Stimulated activated naive CD8-positive, alpha-beta T cell treated with anti-CD3 and anti-CD28 coated beads, Interleukin-15, Interleukin-2, amounts not matched to agents 100 U/mL and 50 U/mL, for 24 hours (primary cell): ENCODE data around the gene TNFAIP2.
A peak's percentile ranks its signal among the peaks of the same experiment; 100 is the strongest.

ENCODE experiments used
- ATAC-seq: fragments of 150-1000 bp; cut with Tn5 transposase; one replicate; pipeline ENCODE4 v1.10.0; 2021
- DNase-seq: peaks from one replicate; pipeline ENCODE4 v3.0.0; 2021

Gene TNFAIP2, protein sequence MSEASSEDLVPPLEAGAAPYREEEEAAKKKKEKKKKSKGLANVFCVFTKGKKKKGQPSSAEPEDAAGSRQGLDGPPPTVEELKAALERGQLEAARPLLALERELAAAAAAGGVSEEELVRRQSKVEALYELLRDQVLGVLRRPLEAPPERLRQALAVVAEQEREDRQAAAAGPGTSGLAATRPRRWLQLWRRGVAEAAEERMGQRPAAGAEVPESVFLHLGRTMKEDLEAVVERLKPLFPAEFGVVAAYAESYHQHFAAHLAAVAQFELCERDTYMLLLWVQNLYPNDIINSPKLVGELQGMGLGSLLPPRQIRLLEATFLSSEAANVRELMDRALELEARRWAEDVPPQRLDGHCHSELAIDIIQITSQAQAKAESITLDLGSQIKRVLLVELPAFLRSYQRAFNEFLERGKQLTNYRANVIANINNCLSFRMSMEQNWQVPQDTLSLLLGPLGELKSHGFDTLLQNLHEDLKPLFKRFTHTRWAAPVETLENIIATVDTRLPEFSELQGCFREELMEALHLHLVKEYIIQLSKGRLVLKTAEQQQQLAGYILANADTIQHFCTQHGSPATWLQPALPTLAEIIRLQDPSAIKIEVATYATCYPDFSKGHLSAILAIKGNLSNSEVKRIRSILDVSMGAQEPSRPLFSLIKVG

DNA sequence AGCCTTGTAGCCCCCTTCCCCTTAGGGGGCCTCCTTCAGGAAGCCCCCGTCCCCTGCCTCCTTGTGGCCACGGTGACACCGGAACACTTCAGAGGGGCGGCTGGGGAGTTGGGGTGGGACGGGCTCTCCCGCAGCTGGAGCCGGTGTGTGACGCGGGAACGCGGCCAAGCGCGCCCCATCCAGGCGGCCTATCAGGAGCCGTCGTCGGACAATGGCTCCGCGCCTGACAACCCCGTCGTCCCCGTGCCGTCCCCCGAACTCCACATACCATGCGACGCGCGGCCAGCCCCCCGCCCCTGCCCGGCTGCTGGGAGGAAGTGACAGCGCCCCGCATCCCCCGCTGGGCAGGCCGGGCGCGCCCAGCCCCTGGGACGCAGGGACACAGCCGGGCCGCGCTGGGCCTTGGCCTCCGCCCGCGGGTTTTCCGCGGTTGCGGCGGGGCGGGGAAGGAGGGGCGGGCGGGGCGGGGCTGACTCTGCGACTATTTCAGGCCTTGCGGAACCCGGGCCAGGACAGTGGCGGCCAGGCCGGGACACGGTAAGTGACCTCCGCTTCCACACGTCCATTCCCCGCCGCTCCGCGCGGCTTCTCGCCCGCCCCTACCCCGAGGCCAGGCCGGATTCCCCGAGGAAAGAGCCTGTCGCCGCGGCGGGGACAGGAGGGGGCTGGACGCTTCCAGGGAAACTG, at the start of gene TNFAIP2:
Gene TNFAIP2 (plus strand): TSS at position 515 of the 687 bp plus-strand sequence. CDS start 2,997 bp downstream, outside the sequence.
- DNase-seq: peak; percentile 18

DNA sequence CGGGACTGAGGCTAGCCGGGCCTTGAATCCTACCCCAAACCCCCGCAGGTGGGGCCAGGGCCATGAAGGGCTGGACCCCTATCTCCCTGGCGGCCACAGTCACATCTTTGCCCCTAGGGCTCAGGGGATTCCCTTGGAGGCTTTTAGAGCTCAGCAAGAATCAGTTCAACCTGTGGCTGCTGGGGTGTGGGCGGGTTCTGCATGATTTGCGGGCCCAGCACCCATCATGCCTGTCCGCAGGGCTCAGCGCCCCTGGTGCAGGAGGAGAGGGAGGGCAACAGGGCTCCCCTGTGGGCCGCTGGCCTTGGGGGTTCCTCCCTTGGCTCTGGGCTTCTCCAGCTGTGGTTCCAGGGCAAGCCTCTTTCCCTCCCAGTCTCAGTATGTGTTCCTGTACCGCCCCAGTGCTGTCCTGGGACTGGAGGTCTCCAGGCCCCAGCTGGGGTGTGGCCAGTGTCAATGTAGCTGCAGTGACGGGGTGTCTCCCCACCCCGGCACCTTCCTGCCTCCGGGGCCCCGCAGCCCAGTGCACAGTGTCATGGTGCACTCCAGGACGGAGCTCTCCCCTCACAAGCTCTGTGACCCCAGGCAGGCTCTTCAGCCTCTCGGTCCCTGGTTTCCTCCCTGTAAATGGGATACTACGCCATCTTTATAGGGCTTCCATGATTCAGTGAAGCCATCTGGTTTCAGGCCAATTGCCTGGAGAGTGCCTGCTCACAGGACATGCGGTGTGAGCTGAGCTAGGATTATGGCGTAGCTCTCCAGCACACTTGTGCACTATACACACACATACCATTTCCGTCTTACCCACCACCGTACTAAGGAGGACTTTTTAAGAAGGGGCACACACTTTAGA, 49.2 kb upstream of the TNFAIP2 start:
- ATAC-seq (no peak), DNase-seq (no peak)

More for the DNA sequence above, at the start of gene TNFAIP2:
- ATAC-seq: no peak

- peak; percentile 34 for ATAC-seq
- DNase-seq: peak; percentile 56
These were observed 48.4 kb upstream of the TNFAIP2 start for GRCh38 chr14:103074729-103075367.

GRCh38 chr14:103078420-103078749, 44.9 kb upstream of the TNFAIP2 start:
- ATAC-seq: peak; percentile 56

GRCh38 chr14:103078860-103079587, 44.2 kb upstream of the TNFAIP2 start:
- no peak for DNase-seq
- no peak for ATAC-seq

More at GRCh38 chr14:103078420-103078749, 44.9 kb upstream of the TNFAIP2 start:
- DNase-seq: peak; percentile 73

- DNase-seq: no peak
- no peak for ATAC-seq
These were observed 41.3 kb upstream of the TNFAIP2 start for GRCh38 chr14:103081951-103082350.

GRCh38 chr14:103084021-103084919, 39.0 kb upstream of the TNFAIP2 start, which contains the start of gene LBHD2:
TSS of gene LBHD2 (plus strand) at chr14:103084210. CDS start at chr14:103086013, 1,803 bp downstream.
- ATAC-seq: no peak

GRCh38 chr14:103085106-103086091, 37.9 kb upstream of the TNFAIP2 start:
- ATAC-seq (no peak), DNase-seq (no peak)

More at GRCh38 chr14:103084021-103084919, 39.0 kb upstream of the TNFAIP2 start, which contains the start of gene LBHD2:
- DNase-seq: no peak

DNA sequence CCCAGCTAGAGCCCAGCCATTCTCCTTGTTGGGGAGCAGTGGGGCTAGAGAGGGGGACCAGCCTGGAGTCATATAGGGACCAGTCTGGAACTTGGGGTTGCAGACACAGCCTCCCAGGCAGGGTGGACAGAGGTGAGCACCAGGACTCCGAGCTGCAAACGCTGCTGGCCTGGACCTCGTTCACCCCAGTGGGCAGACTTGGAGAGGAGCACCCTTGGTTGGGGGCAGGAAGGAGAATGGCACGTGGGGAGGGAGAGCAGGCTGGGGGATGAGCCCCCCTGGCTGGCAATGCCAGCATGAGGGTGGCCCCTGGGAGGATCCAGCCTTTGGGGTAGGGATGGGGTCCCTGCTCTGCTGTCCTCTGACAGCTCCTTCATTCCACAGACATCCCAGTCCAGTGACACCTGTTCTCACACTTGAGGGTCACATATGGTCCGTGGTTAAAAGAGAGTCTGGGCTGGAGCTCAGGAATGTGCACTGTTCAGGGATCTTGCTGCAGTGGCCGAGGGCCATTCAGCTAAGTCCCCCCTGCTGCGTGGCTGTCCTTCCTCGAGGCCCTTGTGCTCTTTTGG, 36.4 kb upstream of the TNFAIP2 start:
- no peak for ATAC-seq
- DNase-seq: no peak

- no peak for DNase-seq
- ATAC-seq: no peak
These were observed 35.9 kb upstream of the TNFAIP2 start for GRCh38 chr14:103087343-103087835.

DNA sequence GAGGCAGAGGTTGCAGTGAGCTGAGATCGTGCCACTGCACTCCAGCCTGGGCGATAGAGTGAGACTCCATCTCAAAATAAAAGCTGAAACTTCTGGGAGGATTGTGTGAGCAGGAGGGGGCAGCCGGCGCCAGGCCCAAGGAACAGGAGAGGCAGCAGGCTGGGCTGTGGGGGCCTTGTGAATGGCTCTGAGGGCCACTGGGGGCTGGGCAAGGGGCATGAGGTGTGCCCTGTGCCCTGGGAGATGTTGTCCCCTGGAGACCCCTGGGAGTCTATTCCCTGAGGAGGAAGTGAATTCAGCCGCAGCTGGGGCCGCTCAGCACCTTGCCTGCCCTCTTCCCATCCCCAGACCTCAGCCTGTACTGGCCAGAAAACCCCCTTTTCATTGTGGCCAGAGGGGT, 34.3 kb upstream of the TNFAIP2 start:
- no peak for ATAC-seq
- no peak for DNase-seq

- ATAC-seq: no peak
These were observed 33.6 kb upstream of the TNFAIP2 start for GRCh38 chr14:103089386-103090335.

DNA sequence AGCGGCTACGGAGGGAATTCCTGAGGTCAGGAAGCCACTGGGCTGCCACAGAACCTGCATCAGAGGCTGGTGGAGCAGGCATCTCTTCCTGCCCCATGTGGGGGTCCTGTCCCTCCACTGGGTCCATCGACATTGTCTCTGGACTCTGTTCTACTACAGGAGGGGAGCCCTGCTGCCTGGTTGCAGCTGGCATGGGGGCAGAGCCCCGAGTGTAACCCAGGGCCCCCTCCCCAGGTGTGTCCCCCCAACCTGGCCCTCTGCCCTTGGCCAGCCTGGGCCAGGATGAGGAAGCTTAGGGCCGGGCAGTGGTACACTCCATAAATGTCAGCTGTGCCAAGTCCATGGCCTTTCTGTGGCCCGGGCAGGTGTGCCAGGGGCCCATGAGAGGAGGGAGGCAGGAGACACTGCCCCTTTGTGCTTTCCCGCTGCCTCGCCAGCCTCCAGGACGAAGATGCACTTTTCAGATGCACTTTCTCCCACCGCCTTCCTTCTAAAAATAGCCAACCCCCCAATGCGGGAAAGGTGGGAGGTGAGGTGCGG, 32.7 kb upstream of the TNFAIP2 start:
- ATAC-seq: no peak

More at GRCh38 chr14:103089386-103090335, 33.6 kb upstream of the TNFAIP2 start:
- DNase-seq: no peak

DNA sequence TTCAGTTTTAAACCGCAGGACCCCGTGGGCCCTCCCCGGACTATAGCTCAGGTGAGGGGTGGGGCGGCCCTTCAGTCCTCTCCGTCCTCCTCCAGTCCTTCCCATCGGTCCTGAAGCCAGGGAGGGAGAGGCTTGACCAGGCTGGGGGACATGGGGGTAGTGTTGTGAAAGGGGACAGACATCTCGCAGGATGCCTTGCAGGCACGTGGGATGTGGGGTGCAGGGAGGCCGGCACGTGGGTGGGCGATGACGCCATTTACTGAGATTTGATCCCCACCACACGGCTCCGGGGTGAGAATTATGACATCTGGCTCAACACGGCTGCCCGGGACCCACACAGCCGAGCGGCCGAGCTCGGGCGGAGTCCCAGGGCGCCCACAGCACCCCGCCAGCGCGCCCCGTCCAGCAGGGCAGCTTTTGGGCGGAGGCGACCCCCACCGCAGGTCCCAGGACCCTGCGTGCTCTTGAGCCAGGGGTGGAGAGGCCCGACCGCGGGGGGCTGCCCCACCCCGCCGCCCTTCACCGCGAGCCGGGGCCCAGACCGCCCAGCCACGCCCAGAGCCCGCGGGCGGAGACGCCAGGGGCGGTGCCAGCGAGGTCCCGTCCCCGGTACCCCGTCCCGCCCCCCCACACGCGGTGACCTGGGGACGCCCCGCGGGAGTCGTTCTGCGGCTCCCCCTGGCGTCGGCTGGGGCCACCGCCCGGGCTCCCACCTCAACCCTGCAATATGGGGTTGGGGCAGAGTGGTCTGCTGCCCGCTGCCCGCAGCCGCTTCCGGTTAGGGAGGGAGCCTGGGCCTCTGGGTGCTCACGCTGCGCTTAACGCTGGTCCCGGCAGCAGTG, 32.0 kb upstream of the TNFAIP2 start:
- peak; percentile 86 for DNase-seq
- peak; percentile 82 for ATAC-seq

More for the DNA sequence above, 32.7 kb upstream of the TNFAIP2 start:
- DNase-seq: no peak

DNA sequence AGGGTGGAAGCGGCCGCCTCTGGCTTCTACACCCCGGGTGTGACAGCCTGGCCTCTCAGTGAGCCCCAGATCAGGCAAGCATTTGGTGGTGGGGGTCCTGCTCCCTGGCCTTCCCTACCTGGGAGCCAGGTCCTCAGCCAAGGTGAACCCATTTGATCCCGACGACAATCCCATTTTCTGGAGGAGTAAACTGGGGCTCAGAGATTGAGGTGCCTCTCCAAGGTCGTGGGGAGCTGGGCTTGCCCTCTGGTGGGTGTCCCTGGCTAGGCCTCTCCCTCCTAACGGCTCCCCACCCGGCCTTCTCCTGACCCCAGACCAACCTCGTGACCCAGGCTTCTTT, 31.4 kb upstream of the TNFAIP2 start:
- ATAC-seq: no peak

More for the DNA sequence above, 31.4 kb upstream of the TNFAIP2 start:
- no peak for DNase-seq
